NOMO-1 treated with dmso at 0.1 percent for 144 hours (cell line): Measurements from ENCODE around the gene PACSIN3.

Source experiments
- DNase-seq: peaks from one replicate; lab custom pipeline; 2025; ENCODE audit not compliant: unreplicated experiment; lab: John Stamatoyannopoulos, UW

Gene PACSIN3

GRCh38 chr11:47154616-47155570, 31.3 kb downstream of the PACSIN3 start:
- no peak for DNase-seq

GRCh38 chr11:47152953-47153950, 33.0 kb downstream of the PACSIN3 start:
- peak; percentile 50 for DNase-seq

- DNase-seq = no peak
Observed at GRCh38 chr11:47152126-47152952, 33.9 kb downstream of the PACSIN3 start.

DNA sequence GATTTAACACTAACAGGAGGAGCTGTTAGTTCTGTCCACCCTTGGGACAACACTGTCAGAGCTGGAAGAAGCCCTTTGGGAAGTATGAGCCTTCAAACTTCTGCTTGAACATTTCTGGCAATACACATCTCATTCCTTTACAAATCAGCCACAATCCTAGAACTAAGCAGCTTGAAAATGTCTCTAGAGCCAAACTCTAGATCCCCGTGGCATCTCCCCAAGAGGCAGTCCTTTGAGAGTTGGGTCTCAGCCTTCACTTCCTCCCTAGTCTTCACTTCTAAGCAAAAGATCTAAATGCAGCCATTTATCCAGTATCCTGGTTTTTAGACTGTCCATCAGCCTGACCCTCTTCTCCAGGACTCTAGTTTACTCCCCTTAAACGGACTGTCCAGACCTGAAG, 36.5 kb downstream of the PACSIN3 start:
- DNase-seq = no peak

GRCh38 chr11:47148903-47149531, 37.2 kb downstream of the PACSIN3 start:
- no peak for DNase-seq

DNA sequence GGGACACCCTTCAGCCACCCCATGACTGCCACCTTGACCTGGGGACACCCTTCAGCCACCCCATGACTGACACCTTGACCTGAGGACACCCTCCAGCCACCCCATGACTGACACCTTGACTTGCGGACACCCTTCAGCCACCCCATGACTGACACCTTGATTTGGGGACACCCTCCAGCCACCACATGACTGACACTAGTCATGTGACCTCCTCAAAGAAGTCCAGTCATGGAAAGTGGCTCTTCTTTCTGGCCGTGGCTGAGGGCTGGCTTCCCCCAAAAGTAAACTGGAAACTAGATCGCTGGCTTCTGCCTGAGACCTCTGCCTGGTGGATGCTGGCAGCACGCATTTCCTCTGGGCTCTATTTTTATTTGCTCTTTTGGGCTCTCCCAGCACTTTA, 38.0 kb downstream of the PACSIN3 start:
- no peak for DNase-seq

GRCh38 chr11:47147681-47148080, 38.6 kb downstream of the PACSIN3 start:
- no peak for DNase-seq

DNA sequence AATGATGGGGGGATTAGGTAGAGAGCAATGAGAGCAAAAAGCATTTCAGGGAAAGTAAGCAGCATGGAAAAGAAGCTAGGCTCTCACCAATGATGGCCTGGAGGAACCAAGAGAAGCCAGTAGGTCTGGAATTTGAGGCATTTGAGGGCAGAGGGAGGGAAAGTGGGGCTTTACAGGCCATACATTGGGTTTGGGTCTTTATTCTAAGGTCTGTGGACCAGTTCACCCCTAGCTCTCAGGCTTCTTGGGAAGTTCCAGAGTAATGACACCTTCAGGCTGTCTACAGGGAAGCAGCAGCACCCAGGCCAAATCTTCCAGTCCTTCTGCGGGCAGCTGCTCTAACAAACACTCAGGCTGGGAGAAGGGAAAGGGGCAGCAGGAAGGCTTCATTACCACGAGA, 39.0 kb downstream of the PACSIN3 start:
- no peak for DNase-seq

- no peak for DNase-seq
Observed at GRCh38 chr11:47144541-47144940, 41.7 kb downstream of the PACSIN3 start.

DNA sequence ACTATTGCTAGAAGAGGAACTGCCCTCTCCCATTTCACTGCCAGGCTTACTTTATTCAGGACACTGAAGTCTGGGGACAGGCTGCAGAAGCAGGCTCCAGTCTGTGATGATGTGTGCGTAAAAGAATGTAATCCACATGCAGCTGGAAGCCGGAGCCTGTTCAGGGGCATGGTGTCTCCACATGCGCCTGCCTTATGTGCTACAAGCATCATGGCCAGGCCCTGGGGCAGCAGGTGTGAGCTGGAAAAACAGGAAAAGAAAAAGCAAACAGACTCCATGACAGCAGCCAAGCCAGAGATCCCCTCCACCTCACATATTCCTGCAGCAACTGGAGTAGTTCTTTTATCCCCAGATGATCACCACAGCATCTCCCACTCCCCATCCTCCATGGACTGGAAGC, 42.9 kb downstream of the PACSIN3 start:
- no peak for DNase-seq

- no peak for DNase-seq
Observed at GRCh38 chr11:47139878-47140277, 46.4 kb downstream of the PACSIN3 start.

DNA sequence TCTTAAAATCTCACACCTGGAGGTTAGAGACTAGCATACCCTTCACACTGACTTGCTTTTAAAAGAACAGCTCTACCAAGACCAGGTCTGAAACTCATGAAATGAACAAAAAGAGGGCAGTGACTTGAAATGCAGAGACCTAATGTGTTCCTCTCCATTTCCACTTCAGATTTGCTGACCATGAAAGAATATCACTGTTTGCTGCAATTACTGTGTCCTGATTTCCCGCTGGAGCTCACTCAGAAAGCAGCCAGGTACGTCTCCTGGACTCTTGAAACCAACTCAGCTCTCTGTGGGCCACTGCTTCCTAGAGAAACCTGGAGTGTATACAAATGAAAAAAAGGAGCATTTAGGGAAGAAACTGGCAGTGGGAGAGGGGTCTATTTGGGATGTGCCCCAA, 48.8 kb downstream of the PACSIN3 start:
- no peak for DNase-seq

DNA sequence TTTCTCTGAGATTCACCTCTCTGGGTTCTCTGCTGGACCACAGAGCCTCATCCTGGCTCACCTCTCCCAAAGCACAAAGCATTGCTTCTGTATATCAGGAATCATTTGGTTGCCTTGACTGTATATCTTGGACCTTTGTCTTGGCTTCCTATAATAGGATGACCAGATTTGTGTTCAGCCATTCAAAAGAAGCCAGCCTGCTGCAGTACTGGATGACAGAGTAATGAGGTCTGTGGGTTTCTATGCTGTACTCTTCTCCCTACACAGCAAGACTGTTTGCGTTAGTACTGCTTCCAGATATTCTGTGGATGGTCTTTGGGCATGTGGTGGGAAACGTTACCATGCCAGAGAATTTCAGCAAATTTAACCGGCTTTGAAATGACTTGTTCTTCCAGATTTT, 49.3 kb downstream of the PACSIN3 start:
- no peak for DNase-seq

DNA sequence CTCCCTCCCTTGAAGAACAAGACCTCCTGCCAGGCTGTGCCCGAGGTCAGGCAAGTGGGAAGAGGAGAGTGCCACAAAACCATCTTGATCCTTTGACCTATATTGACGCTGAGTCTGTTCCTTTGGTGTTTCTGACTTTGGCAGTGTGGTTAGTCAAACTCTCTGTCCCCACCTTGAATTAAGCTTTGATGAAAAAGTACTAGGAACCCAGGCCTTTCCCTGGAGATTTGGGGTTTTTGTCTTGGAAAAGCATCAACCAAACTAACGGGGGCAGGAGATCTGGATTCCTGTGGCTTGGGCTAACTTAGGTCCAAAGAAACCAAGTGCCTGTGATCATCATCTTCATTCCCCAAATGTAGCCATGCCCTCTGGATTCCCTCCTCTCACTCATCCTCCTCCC, 49.9 kb downstream of the PACSIN3 start:
- DNase-seq = no peak

- DNase-seq = no peak
Observed at GRCh38 chr11:47132981-47133380, 53.3 kb downstream of the PACSIN3 start.

DNA sequence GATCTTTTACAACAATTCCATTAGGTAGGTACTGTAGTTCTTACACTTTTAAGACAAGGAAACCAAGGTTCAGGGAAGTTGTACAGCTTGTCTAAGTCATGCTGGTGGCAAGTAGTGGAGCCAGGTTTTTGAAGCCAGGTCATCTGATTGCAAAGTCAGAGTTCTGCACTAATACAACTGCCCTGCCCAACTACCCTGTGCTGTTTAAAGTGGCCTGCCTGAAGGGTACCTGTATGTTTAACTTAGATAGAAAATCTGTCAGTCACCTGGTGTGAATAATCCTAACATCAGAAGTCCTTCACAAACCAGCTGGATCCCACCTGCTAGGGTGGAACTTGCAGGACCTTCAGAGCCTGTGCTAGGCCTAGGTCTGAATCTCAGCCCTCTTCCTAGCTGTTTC, 53.7 kb downstream of the PACSIN3 start:
- no peak for DNase-seq

GRCh38 chr11:47131136-47131535, 55.1 kb downstream of the PACSIN3 start:
- DNase-seq = no peak

- no peak for DNase-seq
Observed at GRCh38 chr11:47130543-47130942, 55.7 kb downstream of the PACSIN3 start.
